HEK293 (cell line): ENCODE data around the gene NOPCHAP1.

Source experiments
- CTCF ChIP-seq: fragments of 450-650 bp; formaldehyde crosslinking; IDR thresholded peaks from 2 replicates; pipeline ENCODE4 v1.5.1; 2016; ENCODE audit warnings: missing biosample characterization, missing genetic modification characterization
- GLI4 ChIP-seq: fragments of 450-650 bp; formaldehyde crosslinking; IDR thresholded peaks from 2 replicates; pipeline ENCODE4 v1.5.1; 2016; ENCODE audit warnings: missing biosample characterization, missing genetic modification characterization
- KLF8 ChIP-seq: fragments of 450-650 bp; formaldehyde crosslinking; IDR thresholded peaks from 2 replicates; pipeline ENCODE4 v1.5.1; 2016; ENCODE audit warnings: missing biosample characterization, missing genetic modification characterization
- ZFHX2 ChIP-seq: fragments of 450-650 bp; formaldehyde crosslinking; conservative IDR thresholded peaks from 2 replicates; pipeline ENCODE4 v1.5.1; 2016; ENCODE audit warnings: missing biosample characterization, missing genetic modification characterization
- ZNF677 ChIP-seq: fragments of 450-650 bp; IDR thresholded peaks from 2 replicates; pipeline ENCODE4 v1.5.0; 2018; ENCODE audit warnings: missing biosample characterization, mild to moderate bottlenecking, missing genetic modification characterization, moderate library complexity
- ZNF692 ChIP-seq: fragments of 450-650 bp; formaldehyde crosslinking; IDR thresholded peaks from 2 replicates; pipeline ENCODE4 v1.5.1; 2016; ENCODE audit warnings: missing biosample characterization, missing genetic modification characterization
- ZSCAN23 ChIP-seq: fragments of 450-650 bp; formaldehyde crosslinking; IDR thresholded peaks from 2 replicates; pipeline ENCODE4 v1.5.1; 2016; ENCODE audit warnings: missing biosample characterization, missing genetic modification characterization
- ZSCAN5A ChIP-seq: fragments of 450-650 bp; formaldehyde crosslinking; IDR thresholded peaks from 2 replicates; pipeline ENCODE4 v1.5.1; 2016; ENCODE audit warnings: missing biosample characterization, missing genetic modification characterization

DNA sequence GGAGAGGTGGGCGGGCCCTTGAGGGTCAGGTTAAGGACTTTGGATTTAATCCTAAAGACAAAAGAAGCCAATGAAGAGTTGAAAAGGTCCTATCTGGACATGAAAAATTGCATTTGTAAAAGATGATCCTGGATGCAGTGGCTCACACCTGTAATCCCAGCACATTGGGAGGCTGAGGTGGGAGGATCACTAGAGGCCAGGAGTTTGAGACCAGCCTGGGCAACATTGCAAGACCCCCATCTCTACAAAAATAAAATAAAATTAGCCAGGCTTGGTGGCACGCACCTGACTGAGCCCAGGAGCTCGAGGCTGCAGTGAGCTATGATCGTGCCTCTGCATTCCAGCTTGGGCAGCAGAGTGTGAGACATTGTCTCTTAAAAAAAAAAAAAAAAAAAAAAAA is 25.7 kb upstream of the NOPCHAP1 start:
- TF ChIP-seq ZSCAN5A (no peak), GLI4 (tag by site-specific recombination) (no peak), ZNF692 (tag by site-specific recombination) (no peak), ZNF677 (no peak), ZSCAN23 (no peak), KLF8 (tag by site-specific recombination) (no peak), ZFHX2 (tag by site-specific recombination) (no peak), CTCF (tag by site-specific recombination) (no peak)
